Measurements from ENCODE around the gene TTBK1.

DNA sequence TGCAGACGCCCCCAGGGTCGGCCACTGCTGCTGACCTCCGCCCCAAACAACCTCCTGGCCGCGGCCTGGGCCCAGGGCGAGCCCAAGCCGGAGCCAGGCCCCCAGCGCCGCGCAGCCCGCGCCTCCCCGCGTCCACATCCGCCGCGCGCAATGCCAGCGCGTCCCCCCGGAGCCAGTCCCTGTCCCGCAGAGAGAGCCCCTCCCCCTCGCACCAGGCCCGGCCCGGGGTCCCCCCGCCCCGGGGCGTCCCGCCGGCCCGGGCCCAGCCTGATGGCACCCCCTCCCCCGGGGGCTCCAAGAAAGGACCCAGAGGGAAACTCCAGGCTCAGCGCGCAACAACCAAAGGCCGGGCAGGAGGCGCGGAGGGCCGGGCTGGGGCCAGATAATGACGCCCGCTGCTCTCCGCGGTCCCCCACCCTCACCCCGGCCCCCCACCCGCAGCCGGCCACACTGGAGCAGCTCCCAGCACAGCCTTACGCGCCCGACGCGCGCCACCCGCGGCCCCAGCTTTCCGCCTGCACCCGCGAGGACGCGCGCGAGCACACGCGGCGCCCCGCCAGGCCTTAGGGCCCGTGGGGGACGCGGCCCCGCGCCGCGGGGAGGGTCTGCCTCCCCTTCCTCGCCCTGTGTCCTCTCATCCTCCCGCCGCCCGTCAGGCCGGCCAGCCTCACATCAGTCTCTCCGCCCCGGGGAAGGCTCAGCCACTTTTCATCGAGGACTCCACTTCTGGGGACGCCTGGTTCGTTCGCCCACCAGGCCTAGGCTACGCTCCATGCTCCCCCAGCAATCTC lies 41.9 kb downstream of the TTBK1 start:
- TF ChIP-seq, protein P1, sequence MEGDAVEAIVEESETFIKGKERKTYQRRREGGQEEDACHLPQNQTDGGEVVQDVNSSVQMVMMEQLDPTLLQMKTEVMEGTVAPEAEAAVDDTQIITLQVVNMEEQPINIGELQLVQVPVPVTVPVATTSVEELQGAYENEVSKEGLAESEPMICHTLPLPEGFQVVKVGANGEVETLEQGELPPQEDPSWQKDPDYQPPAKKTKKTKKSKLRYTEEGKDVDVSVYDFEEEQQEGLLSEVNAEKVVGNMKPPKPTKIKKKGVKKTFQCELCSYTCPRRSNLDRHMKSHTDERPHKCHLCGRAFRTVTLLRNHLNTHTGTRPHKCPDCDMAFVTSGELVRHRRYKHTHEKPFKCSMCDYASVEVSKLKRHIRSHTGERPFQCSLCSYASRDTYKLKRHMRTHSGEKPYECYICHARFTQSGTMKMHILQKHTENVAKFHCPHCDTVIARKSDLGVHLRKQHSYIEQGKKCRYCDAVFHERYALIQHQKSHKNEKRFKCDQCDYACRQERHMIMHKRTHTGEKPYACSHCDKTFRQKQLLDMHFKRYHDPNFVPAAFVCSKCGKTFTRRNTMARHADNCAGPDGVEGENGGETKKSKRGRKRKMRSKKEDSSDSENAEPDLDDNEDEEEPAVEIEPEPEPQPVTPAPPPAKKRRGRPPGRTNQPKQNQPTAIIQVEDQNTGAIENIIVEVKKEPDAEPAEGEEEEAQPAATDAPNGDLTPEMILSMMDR (conservative IDR thresholded peaks at IDR 0.05; ENCODE audit: low read depth, low read length) = no peak
- no peak for TF ChIP-seq SMC3 (IDR thresholded peaks at IDR 0.05; ENCODE audit: low read depth, low read length)
- TF ChIP-seq POLR2A (IDR thresholded peaks at IDR 0.05; ENCODE audit: low read depth, low read length) = no peak
- no peak for TF ChIP-seq USF2 (IDR thresholded peaks at IDR 0.05; ENCODE audit: low read depth, low read length)
- TF ChIP-seq RFX5 (IDR thresholded peaks at IDR 0.05; ENCODE audit: low read depth, low read length) = no peak
- TF ChIP-seq RAD21 (IDR thresholded peaks at IDR 0.05; ENCODE audit: low read length) = no peak
